Measurements from ENCODE around the gene ZDHHC19. TPM values are rescaled to one million over a fixed set of nuclear protein-coding genes. Genes with fewer than 3 reads are reported as not detected.

ZDHHC19 gene
- polyA plus RNA-seq, 1 donor from 2014 or later = 3.8 TPM

GRCh38 chr3:196227121-196227561 is 15.9 kb upstream of the ZDHHC19 start:
- H3K79me2 ChIP-seq (replicated peaks; ENCODE audit: insufficient read depth, low read length) = no peaks in the 10 kb centered on the region
- H2AFZ ChIP-seq (ENCODE audit: low read depth, low read length) = no peak overlapping the region
- H3K9me2 ChIP-seq (ENCODE audit: insufficient read depth, low read length) = no peaks in the 10 kb centered on the region
- no peak overlapping the region for H3K4me3 ChIP-seq (ENCODE audit: low read length)
- H4K20me1 ChIP-seq (ENCODE audit: insufficient read depth) = no peaks in the 10 kb centered on the region
- H3F3A ChIP-seq (ENCODE audit: insufficient read depth, low read length, poor library complexity, severe bottlenecking) = no peaks in the 10 kb centered on the region
- H3K4me2 ChIP-seq (ENCODE audit: low read length) = no peak overlapping the region
- H3K27ac ChIP-seq (ENCODE audit: low read length) = no peak overlapping the region
- H3K9ac ChIP-seq (ENCODE audit: low read length) = no peak overlapping the region
- no peak for TF ChIP-seq POLR2AphosphoS5 (IDR thresholded peaks at IDR 0.05)
- TF ChIP-seq SMC3 (conservative IDR thresholded peaks at IDR 0.05; ENCODE audit: poor library complexity) = no peak
- TF ChIP-seq TAF1 (IDR thresholded peaks at IDR 0.05; ENCODE audit: low read depth) = no peak
- no peak for TF ChIP-seq REST (IDR thresholded peaks at IDR 0.05; ENCODE audit: borderline replicate concordance)
- no peak for TF ChIP-seq EP300 (conservative IDR thresholded peaks at IDR 0.05; ENCODE audit: poor library complexity, severe bottlenecking)
- no peak for TF ChIP-seq MXI1 (conservative IDR thresholded peaks at IDR 0.05; ENCODE audit: poor library complexity, severe bottlenecking)
- TF ChIP-seq RAD21 (conservative IDR thresholded peaks at IDR 0.05) = no peak
- TF ChIP-seq EZH2 (IDR thresholded peaks at IDR 0.05; ENCODE audit: borderline replicate concordance, insufficient read depth, low read length, poor library complexity, severe bottlenecking) = no peak
- TF ChIP-seq CTCF (IDR thresholded peaks at IDR 0.05; ENCODE audit: poor library complexity, severe bottlenecking) = no peak
- H3K27me3 ChIP-seq (ENCODE audit: insufficient read depth, low read depth, low read length) = no peaks in the 10 kb centered on the region
- no peaks in the 10 kb centered on the region for H3K9me3 ChIP-seq (ENCODE audit: low read length)
- H3K36me3 ChIP-seq (ENCODE audit: insufficient read depth, low read length) = no peaks in the 10 kb centered on the region

GRCh38 chr3:196225763-196226364 is 14.7 kb upstream of the ZDHHC19 start:
- no peak overlapping the region for H3K27ac ChIP-seq (ENCODE audit: low read length)
- H3K4me2 ChIP-seq (ENCODE audit: low read length) = no peak overlapping the region
- no peaks in the 10 kb centered on the region for H3K79me2 ChIP-seq (replicated peaks; ENCODE audit: insufficient read depth, low read length)
- H4K20me1 ChIP-seq (ENCODE audit: insufficient read depth) = no peaks in the 10 kb centered on the region
- H3K36me3 ChIP-seq (ENCODE audit: insufficient read depth, low read length) = no peaks in the 10 kb centered on the region
- no peaks in the 10 kb centered on the region for H3K9me2 ChIP-seq (ENCODE audit: insufficient read depth, low read length)
- H3F3A ChIP-seq (ENCODE audit: insufficient read depth, low read length, poor library complexity, severe bottlenecking) = no peaks in the 10 kb centered on the region
- H2AFZ ChIP-seq (ENCODE audit: low read depth, low read length) = no peak overlapping the region
- no peaks in the 10 kb centered on the region for H3K27me3 ChIP-seq (ENCODE audit: insufficient read depth, low read depth, low read length)
- H3K9me3 ChIP-seq (ENCODE audit: low read length) = no peaks in the 10 kb centered on the region
- H3K4me3 ChIP-seq (ENCODE audit: low read length) = no peak overlapping the region
- no peak overlapping the region for H3K9ac ChIP-seq (ENCODE audit: low read length)
- no peak for TF ChIP-seq SMC3 (conservative IDR thresholded peaks at IDR 0.05; ENCODE audit: poor library complexity)
- TF ChIP-seq REST (IDR thresholded peaks at IDR 0.05; ENCODE audit: borderline replicate concordance) = no peak
- TF ChIP-seq TAF1 (IDR thresholded peaks at IDR 0.05; ENCODE audit: low read depth) = no peak
- no peak for TF ChIP-seq POLR2AphosphoS5 (IDR thresholded peaks at IDR 0.05)
- TF ChIP-seq RAD21 (conservative IDR thresholded peaks at IDR 0.05) = no peak
- TF ChIP-seq MXI1 (conservative IDR thresholded peaks at IDR 0.05; ENCODE audit: poor library complexity, severe bottlenecking) = no peak
- no peak for TF ChIP-seq EZH2 (IDR thresholded peaks at IDR 0.05; ENCODE audit: borderline replicate concordance, insufficient read depth, low read length, poor library complexity, severe bottlenecking)
- TF ChIP-seq CTCF (IDR thresholded peaks at IDR 0.05; ENCODE audit: poor library complexity, severe bottlenecking) = no peak
- no peak for TF ChIP-seq EP300 (conservative IDR thresholded peaks at IDR 0.05; ENCODE audit: poor library complexity, severe bottlenecking)
